ENCODE measurements around the gene ITGA1. TPM values are rescaled to one million over a fixed set of nuclear protein-coding genes. Genes with fewer than 3 reads are reported as not detected.

Gene ITGA1
- total RNA-seq, 6 experiments from 2014 or later = 46.9 to 101 (median 83.9) TPM

GRCh38 chr5:52947208-52947607 is 159.5 kb downstream of the ITGA1 start:
- Mint-ChIP-seq H3K27me3 (ENCODE audit: insufficient read depth) (no peaks in the 10 kb centered on the region; the same call in 1 of the 2 replicates), H3K4me3 (no peak overlapping the region), H3K36me3 (ENCODE audit: low read depth) (no peaks in the 10 kb centered on the region; the same call in 1 of the 2 replicates), H3K4me1 (ENCODE audit: low read depth) (peaks cover 66% of the 10 kb centered on the region), H3K27ac (peak overlapping the region; percentile 15; the same call in 1 of the 2 replicates), H3K9me3 (no peaks in the 10 kb centered on the region)
- TF ChIP-seq, protein P1, sequence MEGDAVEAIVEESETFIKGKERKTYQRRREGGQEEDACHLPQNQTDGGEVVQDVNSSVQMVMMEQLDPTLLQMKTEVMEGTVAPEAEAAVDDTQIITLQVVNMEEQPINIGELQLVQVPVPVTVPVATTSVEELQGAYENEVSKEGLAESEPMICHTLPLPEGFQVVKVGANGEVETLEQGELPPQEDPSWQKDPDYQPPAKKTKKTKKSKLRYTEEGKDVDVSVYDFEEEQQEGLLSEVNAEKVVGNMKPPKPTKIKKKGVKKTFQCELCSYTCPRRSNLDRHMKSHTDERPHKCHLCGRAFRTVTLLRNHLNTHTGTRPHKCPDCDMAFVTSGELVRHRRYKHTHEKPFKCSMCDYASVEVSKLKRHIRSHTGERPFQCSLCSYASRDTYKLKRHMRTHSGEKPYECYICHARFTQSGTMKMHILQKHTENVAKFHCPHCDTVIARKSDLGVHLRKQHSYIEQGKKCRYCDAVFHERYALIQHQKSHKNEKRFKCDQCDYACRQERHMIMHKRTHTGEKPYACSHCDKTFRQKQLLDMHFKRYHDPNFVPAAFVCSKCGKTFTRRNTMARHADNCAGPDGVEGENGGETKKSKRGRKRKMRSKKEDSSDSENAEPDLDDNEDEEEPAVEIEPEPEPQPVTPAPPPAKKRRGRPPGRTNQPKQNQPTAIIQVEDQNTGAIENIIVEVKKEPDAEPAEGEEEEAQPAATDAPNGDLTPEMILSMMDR (IDR thresholded peaks at IDR 0.05) = no peak
- no peak for DNase-seq

- Mint-ChIP-seq H3K4me3 (no peak overlapping the region), H3K27ac (peak overlapping the region; percentile 55; the same call in 1 of the 2 replicates), H3K9me3 (no peaks in the 10 kb centered on the region), H3K36me3 (ENCODE audit: low read depth) (no peaks in the 10 kb centered on the region; the same call in 1 of the 2 replicates), H3K4me1 (ENCODE audit: low read depth) (peaks cover 66% of the 10 kb centered on the region), H3K27me3 (ENCODE audit: insufficient read depth) (no peaks in the 10 kb centered on the region; the same call in 1 of the 2 replicates)
- TF ChIP-seq, protein P1 (IDR thresholded peaks at IDR 0.05) = no peak
- DNase-seq = no peak
These were observed 160.1 kb downstream of the ITGA1 start for GRCh38 chr5:52947851-52948250.

GRCh38 chr5:52948418-52949076 is 160.8 kb downstream of the ITGA1 start:
- Mint-ChIP-seq H3K4me3 (no peak overlapping the region), H3K36me3 (ENCODE audit: low read depth) (no peaks in the 10 kb centered on the region; the same call in 1 of the 2 replicates), H3K9me3 (no peaks in the 10 kb centered on the region), H3K27ac (peak overlapping the region; percentile 55), H3K27me3 (ENCODE audit: insufficient read depth) (no peaks in the 10 kb centered on the region; the same call in 1 of the 2 replicates), H3K4me1 (ENCODE audit: low read depth) (peaks cover 66% of the 10 kb centered on the region)
- TF ChIP-seq, protein P1 (IDR thresholded peaks at IDR 0.05) = peak; percentile 86
- peak; percentile 84 for DNase-seq

DNA sequence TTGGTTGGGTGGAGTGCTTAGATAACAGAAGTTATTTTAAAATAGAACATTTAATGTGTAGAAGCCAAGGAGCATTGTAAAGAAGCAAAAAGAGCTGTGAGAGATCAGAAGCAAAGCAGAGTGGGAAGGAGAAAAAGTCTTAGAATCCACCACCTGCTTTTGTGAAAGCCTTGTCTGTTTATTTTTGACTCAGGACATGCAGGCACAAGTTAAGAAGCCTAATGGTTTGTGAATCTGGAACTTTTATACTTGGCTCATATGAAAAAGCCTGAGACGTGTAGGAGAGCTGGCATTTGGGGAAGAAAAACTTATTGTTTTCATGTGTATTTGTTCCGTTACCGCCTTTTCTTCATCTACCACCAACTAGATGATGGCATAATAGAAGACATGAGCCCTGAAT is 163.0 kb downstream of the ITGA1 start:
- Mint-ChIP-seq H3K9me3 (no peaks in the 10 kb centered on the region), H3K4me1 (ENCODE audit: low read depth) (peaks cover 49% of the 10 kb centered on the region), H3K36me3 (ENCODE audit: low read depth) (peaks cover 3% of the 10 kb centered on the region; the same call in 1 of the 2 replicates), H3K4me3 (no peak overlapping the region), H3K27me3 (ENCODE audit: insufficient read depth) (no peaks in the 10 kb centered on the region; the same call in 1 of the 2 replicates), H3K27ac (no peak overlapping the region)
- DNase-seq = no peak
- TF ChIP-seq, protein P1 (IDR thresholded peaks at IDR 0.05) = no peak

DNA sequence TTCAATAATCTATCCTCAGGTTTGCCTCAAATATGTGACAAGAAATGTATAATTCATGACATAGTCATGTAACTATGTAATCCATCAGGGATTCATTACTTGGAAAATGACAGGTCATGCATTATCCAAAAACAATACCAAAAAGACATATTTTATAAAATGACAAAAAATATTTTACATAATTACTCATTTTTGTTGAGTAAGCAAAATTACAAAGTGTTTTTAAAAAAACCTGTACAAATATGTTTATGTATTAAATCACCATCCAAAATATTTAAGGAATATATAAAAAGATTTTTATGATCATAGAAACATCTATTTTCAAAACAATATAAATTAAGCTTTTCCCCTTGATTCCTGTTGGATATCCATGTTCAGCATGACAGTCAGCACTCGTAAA is 164.8 kb downstream of the ITGA1 start:
- Mint-ChIP-seq H3K4me1 (ENCODE audit: low read depth) (peaks cover 44% of the 10 kb centered on the region), H3K27ac (no peak overlapping the region), H3K36me3 (ENCODE audit: low read depth) (peaks cover 8% of the 10 kb centered on the region; the same call in 1 of the 2 replicates), H3K27me3 (ENCODE audit: insufficient read depth) (no peaks in the 10 kb centered on the region; the same call in 1 of the 2 replicates), H3K4me3 (no peak overlapping the region), H3K9me3 (no peaks in the 10 kb centered on the region)
- no peak for DNase-seq
- TF ChIP-seq, protein P1 (IDR thresholded peaks at IDR 0.05) = no peak

All from HFFc6 (cell line).